A204.1 (cell line): ENCODE data around the gene HYDIN.
A peak's percentile ranks its signal among the peaks of the same experiment; 100 is the strongest.
"Not testable (repeated sequence)": the region's sequence is repeated elsewhere in the genome, so short reads cannot be mapped to it uniquely, and the experiment has no call there.

Source experiments
- FAIRE-seq: peaks from 2 replicates; lab custom pipeline; 2012; peaks lifted over from hg19 to GRCh38; lab: Jason Lieb, UNC

The HYDIN gene

DNA sequence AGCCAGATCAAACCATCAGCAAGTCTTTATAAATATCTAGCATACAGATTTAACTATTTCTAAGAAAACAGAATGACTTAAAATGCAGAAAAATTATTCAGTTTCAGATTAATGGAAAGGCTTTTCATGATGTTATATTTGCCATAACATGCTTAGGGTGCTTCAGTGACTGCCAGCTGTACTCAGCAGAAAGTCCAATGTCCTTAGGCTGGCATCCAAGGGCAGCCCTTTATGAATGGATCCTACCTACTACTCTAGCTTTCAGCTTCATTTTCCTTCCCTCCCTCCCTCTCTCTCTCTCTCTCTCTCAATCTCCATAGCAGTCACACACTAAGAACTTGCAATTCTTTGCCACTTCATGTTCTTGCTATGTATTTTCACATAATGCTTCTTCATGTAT, 124.6 kb downstream of the HYDIN start:
- FAIRE-seq: not testable (repeated sequence)

DNA sequence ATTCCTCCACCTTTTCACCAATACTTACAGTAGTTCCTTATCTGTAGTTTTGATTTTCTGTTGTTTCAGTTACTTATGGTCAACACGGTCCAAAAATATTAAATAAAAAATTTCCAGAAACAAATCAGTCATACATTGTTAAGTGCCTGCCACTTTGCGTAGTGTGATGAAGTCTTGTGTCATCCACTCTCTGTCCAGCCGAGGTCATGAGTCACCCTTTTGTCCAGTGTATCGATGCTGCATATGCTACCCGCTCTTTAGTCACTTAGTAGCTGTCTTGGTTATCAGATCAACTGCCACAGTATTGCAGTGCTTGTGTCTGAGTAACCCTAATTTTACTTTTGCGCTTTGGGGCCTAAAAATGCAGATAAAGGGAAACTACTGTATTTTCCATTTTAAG, 146.9 kb downstream of the HYDIN start:
- FAIRE-seq: not testable (repeated sequence)

DNA sequence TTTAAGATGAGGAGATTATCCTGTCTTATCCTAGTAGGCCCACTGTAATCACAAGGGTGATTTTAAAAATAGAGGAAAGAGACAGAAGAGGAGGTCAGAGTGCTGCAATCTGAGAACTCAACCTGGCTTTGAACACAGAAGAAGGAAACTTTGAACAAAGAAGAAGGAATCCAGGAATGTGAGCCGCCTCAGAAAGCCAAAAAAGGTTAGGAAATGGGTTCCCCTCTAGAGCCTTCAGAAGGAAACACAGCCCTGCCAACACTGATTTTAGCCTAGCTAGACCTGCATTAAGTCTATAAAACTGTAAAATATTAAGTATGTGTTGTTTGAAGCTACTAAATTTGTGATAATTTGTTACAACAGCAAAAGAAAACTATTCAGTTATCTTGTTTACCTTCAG, 149.7 kb downstream of the HYDIN start:
- not testable (repeated sequence) for FAIRE-seq

DNA sequence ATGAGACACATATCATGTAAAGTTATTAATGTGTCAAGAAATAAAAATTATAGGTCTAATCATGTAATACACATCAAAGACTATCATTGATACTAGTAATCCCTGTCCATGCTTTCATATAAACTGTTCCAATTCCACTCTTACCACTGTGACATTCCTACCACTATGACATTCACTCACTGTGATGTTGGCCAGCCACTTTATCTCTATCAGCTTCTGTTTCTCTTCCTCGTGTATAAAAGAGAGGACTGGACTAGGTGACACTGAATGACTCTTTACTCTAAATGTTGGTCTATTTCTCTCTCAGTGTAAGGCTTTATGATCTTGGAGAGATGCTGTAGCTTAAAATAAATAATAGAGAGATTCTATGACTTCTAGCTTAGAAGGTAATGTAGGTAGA, 150.3 kb downstream of the HYDIN start:
- not testable (repeated sequence) for FAIRE-seq

DNA sequence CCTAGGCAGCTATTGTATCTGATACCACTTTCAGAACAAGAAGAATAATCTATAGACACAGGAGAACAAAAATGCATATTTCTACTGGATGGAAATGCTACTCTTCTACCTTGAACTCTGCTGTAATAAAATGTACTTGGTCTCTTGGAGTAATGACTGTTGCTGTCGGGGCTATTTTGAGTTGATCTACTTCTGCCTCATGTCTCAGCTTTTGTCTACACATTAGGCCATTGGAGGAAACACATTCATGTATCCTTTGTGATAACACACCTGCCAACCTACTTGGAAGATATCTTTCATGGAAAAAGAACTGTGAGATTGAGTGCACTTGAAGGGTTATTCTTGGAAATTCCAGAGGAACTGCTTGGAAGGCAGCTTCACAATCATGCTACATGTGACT, 159.9 kb downstream of the HYDIN start:
- not testable (repeated sequence) for FAIRE-seq

DNA sequence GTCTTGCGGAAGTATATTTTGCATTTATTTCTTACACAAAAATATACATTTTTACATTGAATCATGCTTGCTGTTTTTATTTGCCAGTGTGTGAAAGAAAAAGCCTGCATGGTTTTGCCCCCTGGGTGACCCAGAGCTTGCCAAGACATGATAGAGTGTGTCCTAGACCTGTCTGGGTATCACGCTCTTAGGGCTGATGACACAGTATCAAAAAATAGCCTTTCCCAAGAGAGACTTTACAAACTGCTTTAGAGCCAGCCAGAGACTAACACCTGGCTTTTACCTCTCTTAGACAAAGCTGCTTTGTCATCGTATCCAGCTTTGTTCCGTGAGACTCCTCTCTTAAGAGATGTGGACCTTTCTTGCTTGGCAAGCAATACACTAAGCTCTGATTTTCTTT, 160.7 kb downstream of the HYDIN start:
- not testable (repeated sequence) for FAIRE-seq

DNA sequence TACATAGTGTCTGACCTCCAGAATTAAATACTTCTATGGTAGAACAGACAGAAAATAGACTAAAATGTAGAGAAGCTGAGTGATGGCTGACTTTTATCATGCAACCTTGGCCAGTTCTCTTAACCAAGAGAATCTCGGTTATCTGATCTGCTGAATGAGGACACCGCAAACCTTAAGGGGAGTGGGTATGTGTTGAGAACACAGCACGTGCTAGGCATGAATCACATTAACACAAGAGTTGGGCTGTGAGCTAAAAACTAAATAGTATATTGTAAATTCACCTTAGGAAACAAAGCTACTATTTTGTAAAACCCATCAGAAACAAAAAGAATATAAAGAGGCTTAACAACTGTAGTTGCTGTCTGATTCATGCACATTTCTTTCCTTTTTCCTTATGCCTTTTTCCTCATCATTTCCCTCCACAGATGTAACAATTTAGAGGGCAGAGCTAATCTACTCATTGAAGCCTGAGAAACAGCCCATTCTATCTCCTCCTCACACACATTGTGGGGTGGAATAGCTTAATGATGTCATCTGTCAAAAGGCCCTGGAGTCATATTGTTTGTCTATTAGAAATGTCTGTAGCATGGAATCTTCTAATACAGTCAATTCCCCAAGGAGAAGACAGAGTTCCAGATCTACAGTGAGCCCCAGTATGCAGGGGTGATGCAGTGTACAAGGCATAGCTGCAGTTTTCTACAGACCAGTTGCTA, 176.5 kb downstream of the HYDIN start:
- not testable (repeated sequence) for FAIRE-seq

DNA sequence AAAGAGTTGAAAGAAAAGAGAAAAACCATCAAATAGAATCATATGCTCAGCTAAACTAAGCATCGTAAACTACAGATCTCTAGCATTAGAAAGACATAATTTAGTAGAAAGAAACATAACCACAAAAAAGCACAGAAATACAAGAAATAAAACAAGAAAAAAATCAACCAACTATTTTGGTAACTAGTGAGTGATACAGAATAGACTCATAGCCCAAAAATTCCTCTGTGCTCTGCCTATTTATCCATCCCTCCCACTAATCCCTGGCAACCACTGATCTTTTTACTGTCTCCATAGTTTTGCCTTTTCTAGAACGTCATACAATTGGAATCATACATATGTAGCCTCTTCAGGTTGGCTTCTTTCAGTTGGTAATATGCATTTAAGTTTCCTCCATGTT, 180.2 kb downstream of the HYDIN start:
- not testable (repeated sequence) for FAIRE-seq

DNA sequence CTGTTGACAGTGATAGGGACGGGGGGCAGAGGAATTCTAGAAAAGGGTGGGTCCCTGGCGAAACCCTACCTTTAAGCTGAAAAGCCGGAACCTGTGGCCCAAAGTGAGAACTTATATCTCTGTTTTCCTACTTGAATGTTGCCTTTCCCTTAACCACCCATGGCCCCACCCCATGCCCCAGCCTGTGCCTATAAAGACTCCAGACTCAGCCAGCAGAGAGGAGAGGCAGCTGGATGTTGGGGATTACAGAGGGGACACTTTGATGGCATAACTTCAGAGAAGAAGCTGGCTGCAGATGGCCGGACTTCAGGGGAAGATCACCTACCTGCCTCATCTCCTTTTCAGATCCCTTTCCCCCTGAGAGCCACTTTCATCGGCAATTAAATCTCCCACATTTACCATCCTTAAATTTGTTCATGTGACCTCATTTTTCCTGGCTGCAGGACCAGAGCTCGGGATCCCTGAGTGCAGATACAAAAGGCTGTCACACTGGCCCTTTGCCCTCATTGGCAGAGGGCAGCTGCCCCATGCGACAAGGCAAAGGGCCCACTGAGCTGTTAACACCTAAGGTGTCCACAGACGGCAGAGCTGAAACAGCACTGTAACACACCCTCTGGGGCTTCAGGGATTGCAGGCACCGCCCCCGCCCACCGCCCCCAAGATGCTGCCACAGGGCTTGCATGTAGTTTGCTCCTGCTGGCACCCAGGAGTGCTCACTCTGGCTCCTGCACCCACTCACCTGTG, 191.0 kb downstream of the HYDIN start:
- not testable (repeated sequence) for FAIRE-seq

DNA sequence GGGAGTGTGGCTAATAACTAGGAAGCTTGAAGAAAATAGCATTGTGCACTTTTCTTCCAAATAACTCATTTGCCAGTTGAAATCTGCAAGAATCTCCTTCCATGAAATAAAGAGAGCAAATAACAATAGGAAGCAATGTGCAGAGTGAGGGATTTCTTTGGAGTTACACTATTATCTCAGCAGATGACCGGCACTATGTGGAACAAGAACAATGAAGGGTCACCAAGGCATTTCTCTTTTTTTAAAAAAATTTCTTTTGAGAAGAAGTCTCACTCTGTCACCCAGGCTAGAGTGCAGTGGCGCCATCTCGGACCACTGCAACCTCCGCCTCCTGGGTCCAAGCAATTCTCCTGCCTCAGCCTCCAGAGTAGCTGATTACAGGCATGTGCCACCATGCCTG, 192.1 kb downstream of the HYDIN start:
- FAIRE-seq: not testable (repeated sequence)

DNA sequence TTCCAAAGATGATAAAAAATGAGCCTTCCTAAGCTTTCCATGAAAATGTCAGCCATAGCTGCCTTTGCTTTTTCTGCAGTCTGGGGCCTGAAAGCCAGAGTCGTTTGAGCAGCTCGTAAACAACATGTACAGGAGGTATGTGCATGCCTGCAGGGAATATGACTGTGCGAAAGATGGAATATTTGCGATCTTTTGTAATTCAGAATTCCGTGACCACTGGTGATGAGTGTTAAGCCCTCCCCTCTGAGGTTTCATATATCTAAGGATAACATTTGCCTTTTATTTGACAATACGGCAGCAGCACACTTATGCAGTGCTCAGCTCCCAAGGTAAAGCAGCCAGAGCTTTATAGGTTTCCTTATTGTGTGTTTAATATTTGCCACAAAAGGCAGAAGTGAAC, 192.5 kb downstream of the HYDIN start:
- FAIRE-seq: not testable (repeated sequence)

DNA sequence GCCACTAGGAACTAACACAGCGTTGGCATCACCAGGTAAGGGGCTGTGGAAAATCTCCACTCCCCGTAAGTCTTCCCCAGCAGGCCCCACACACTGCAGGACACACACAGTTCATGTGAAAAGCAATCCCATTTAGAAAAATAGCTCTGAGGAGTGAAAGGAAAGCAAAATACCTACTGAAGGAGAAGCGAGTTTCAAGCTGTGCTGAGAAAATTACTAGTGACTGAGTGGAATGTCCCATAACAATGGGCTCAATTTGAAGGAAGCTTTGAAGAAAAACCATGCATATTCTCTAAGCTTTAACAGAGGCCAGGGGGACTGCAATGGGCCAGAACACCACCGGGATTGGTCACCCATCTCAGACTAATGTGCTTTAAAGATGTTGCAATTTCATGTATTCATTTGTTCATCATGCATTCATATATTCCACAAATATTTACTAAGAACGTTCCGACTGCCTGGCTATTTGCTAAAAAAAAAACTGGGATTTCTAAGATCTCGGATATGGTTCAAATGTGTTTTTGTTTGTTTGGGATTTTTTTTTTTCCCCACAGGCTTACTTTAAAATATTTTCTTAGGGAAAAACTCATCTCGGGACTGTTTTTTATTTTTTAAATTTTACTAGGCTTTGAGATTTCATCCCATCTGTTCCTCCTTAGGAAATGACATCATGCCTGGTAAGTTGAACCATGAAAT, 202.3 kb downstream of the HYDIN start:
- FAIRE-seq: not testable (repeated sequence)

DNA sequence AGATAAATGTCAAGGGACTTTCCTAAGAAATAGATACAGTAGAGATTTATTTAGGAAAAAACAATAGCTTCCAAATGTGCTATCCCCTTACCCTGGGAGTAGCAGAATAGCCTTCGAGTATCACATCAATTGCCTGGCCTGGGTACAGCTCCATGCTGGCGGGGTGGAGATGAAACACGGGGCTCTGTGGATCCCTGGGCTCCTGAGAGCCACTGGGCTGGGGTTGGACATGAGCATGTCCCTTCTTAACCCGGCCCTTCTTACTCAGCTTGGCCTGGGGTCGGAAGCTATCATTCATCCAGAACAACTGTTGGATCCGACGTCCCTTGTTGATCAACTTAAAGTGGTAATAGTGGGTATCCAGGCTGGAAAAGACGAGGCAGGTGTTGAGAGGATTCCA, 203.0 kb downstream of the HYDIN start:
- not testable (repeated sequence) for FAIRE-seq

DNA sequence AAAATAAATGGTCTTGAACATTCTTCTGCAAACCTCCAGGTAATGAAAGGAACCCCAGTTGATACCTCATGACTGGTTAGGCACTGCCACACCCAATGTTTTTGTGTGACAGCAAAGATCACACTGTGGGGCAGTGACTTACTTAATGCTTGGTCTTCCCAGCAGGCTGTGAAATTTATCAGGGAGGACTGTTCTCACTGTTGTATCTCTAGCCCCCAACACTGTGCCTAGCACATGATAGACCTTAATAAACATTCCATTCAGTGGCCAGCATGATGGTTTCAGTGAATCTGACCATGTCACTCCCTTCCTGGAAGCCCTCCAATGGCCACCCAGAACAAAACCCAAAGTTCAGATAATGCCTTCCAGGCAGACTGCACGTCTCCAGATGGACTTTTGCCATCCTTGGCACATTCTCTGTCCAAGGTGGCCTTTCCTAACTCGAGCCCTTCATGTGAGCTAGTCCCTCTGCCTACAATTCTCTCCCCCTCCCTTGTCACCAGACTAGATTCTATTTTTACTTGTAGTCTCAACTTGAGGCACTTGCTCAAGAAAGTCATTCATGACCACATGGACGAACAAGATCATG, 206.6 kb downstream of the HYDIN start:
- not testable (repeated sequence) for FAIRE-seq

DNA sequence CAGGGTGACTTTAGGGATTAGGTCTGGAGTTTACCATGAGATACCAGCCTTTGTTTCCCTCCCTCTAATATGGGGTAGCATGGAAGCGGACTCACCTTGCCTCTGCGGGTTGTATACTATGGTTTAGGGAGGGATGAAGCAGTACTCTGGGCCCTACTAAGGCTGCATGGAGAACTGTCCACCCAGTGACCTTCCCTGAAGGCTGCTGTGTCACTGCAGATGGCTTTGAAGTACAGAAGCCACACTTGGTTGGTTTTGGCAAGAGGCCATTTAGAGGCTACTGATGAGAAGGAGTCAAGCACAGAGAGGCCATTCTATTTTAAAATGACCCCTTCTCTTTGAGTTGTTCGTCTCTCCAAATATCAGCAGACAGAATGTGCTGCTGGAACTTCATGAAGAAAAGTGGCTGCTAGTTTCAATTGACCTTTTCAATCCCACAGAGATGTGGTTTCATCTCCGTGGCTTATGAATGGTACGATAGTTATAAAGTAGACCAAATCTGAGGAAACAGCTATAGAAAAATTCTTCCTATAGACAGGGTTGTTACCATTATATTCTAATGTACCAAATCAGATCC, 208.5 kb downstream of the HYDIN start:
- not testable (repeated sequence) for FAIRE-seq

DNA sequence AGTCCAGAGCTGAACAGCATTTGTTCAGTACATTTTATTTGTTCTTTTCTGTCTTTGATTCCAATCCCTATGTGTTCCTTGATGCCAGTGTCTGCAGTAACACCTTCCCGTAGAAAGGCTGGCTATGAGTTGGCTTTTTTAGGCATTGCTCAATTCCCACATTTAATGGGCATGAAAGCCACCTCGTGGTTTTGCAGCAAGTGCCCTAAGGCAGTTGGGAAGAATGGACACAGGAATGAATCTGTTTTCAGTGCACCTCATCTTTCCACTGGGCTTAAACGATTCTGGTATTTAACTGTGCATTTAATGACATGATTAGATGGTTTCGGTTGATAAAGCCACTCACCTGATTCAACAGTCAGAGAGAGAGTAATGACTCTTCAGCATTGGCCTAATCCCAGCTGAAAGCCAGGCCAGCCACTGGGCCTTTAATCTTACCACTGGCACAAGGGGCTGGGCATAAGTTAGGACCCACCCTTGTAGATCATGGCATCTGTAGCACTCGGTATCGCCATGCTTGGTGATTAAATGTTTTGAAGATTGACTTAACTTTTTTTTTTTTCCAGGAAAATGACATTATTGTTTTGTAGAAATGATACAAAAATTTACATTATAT, 211.3 kb downstream of the HYDIN start:
- FAIRE-seq: not testable (repeated sequence)

DNA sequence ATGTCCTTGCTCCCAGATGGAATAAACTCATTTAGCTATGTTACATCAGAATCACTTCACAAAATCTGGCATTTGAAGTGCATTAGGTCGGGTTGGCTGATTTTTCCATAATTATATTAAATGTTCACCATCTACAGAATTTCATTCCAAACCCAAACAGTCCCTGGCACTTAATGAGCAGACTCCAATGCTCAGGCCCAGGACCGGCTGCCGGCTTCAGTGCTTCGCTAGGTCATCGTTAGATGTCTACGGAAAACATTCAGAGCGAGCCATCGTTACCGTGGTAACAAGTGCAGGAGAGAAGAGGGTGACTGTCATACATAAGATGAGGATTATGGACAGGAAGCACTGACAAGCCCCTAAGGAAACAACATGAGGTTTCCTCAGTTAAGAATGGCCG, 215.1 kb downstream of the HYDIN start:
- not testable (repeated sequence) for FAIRE-seq

DNA sequence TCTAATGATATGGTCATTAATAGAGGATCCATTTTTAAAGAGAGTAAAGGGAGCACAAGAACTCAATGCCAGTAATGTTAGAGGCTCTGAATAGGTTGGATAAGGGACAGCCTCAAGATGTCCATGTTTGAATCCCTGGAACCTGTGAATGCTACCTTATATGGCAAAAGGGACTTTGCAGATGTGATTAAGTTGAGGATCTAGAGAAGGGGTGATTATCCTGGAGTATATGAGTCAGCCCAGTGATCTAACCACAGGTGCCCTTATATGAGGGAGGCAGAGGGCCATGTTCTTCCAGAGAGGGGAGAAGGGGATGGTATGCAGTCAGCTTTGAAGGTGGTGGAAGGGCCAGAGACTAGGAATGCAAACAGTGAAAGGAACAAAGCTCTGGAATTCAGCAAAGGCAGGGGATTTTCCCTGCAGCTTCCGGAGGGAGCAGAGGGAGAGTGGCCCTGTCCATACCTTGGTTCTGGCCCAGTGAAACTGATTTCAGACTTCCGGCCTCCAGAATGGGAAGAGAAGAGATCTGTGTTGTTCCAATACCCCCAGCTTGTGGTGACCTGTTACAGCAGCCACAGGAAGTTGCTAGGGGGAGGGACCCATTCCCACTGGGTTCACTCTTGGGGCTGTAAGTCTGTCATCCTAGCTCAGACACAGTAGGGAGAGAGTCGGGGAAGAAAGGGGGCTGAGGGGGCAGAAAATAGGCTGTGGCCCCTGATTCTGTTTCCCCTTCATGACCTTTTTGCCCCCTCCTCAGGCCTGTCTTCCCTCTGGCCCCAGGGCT, 220.9 kb downstream of the HYDIN start:
- not testable (repeated sequence) for FAIRE-seq

DNA sequence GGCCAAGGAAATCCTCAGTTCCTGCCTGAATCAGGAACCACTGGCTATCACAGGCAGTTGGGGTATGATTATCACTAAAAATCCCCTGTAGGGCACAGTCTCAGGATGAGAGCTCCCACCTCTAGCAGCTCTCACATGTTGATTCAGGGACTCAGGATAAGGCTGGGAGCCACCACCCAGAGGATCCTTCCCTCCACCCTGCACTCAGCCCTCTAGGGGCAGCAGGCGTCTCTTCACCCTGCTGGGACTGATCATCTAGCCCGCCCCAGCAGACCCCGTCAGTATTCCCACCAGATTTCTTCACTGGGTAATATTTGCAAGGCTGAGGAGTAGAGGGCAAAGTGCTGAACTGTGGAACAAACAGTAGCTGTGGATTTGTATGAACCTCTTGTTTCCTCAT, 224.0 kb downstream of the HYDIN start:
- FAIRE-seq: not testable (repeated sequence)

DNA sequence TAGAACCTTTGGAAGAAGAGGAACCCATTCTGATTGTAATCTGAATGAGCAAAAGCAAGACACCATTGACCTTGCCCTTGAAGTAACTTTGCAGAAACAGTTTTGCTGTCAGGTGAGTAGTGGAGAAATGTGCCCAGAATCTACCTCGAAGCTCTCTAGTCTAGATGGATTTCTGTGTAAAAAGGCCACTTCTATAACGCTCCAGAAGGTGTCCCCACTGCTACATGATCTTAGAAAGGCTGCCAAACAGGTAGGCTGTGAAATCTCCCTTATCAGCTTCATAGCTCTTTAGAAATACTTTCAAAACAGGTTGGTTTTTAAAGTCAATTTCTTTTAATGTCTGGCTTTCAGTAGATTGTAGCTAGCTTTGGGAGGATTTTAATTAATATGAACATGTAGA, 230.8 kb downstream of the HYDIN start:
- FAIRE-seq: peak; percentile 39

DNA sequence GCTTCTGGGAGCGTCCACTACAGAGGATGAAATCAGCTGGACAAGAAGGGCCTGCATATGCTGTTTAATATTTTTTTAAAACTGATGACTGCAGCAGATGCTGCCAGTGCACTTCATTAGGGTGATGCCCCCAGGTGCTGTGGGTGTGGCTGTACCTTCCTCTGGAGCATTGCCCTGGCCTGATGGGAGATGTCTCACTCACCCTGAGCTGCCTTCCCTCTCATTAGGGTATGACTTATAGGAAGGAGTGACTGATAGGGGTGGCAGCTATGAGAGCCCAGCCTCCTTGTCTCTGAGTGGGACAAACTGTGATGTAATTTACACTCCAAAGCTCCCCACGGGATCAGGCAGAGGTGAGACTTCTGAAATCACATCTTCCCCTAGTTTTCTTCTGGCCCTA, 234.7 kb downstream of the HYDIN start:
- not testable (repeated sequence) for FAIRE-seq
